Tibial artery (tissue), 4 donors: ENCODE data around the gene SHMT2.

Source experiments
- DNase-seq, 2 donors: peaks; one replicate each; pipeline ENCODE4 v3.0.0-alpha.2; 2019
- H3K27ac ChIP-seq, 2 donors: fragments of 200-600 bp; sonication (generic) in 1 of 2; 1 replicate in 1 of 2; 2 replicates in 1 of 2; pipeline ENCODE4 v1.5.1; 2018 to 2019; ENCODE audit warnings: mild to moderate bottlenecking in 1 of 2
- H3K27me3 ChIP-seq, 2 donors: fragments of 200-600 bp; sonication (generic) in 1 of 2; one replicate each; pipeline versions ENCODE4 v1.5.1 to v1.6.0; 2016 to 2019
- H3K36me3 ChIP-seq, 3 donors: fragments of 200-600 bp; sonication (generic) in 2 of 3; one replicate each; pipeline ENCODE4 v1.5.1; 2016 to 2019; ENCODE audit warnings: mild to moderate bottlenecking in 2 of 3
- H3K4me1 ChIP-seq, 4 donors: fragments of 200-600 bp; sonication (generic) in 2 of 4; 1 replicate in 3 of 4; 2 replicates in 1 of 4; pipeline ENCODE4 v1.5.1; 2016 to 2019
- H3K4me3 ChIP-seq, 2 donors: fragments of 200-600 bp; sonication (generic) in 1 of 2; 1 replicate in 1 of 2; 2 replicates in 1 of 2; pipeline ENCODE4 v1.5.1; 2018 to 2019; ENCODE audit warnings: mild to moderate bottlenecking in 2 of 2
- H3K9me3 ChIP-seq, 3 donors: fragments of 200-600 bp; sonication (generic) in 1 of 3; one replicate each; pipeline ENCODE4 v1.5.1; 2016 to 2019
- CTCF ChIP-seq, 2 experiments: fragments of 200-600 bp in 1 of 2; fragments of 450-650 bp in 1 of 2; IDR thresholded peaks; one replicate each; pipeline ENCODE4 v1.5.1; 2017 to 2019; ENCODE audit warnings: antibody characterized with exemption in 2 of 2, mild to moderate bottlenecking in 1 of 2, moderate library complexity in 1 of 2
- intact Hi-C: fragments of 100-400 bp; cut with DNase I; formaldehyde crosslinking; loops from one replicate; pipeline ENCODE4 v1.15.0; 2023; ENCODE audit warnings: low total_unique reads

SHMT2 gene

GRCh38 chr12:57194253-57194652, 35.3 kb upstream of the SHMT2 start:
- no peaks in the 10 kb centered on the region for H3K27me3 ChIP-seq
- H3K27ac ChIP-seq, result no peak overlapping the region
- H3K4me1 ChIP-seq, result no peaks in the 10 kb centered on the region
- intact Hi-C loops, result no loop called here
- no peak for TF ChIP-seq CTCF (IDR thresholded peaks at IDR 0.05)
- DNase-seq, result no peak
- peaks cover 99 to 100% (median 100%) of the 10 kb centered on the region in 3 donors for H3K36me3 ChIP-seq
- H3K4me3 ChIP-seq, result no peak overlapping the region
- no peaks in the 10 kb centered on the region for H3K9me3 ChIP-seq

GRCh38 chr12:57195186-57195585, 34.3 kb upstream of the SHMT2 start:
- intact Hi-C loops, result no loop called here
- H3K27me3 ChIP-seq, result no peaks in the 10 kb centered on the region
- no peaks in the 10 kb centered on the region for H3K4me1 ChIP-seq
- peaks cover 100% of the 10 kb centered on the region in 3 donors for H3K36me3 ChIP-seq
- TF ChIP-seq CTCF (IDR thresholded peaks at IDR 0.05), result no peak
- no peak overlapping the region for H3K27ac ChIP-seq
- no peak overlapping the region for H3K4me3 ChIP-seq
- H3K9me3 ChIP-seq, result no peaks in the 10 kb centered on the region
- no peak for DNase-seq

- H3K27ac ChIP-seq, result no peak overlapping the region
- H3K27me3 ChIP-seq, result no peaks in the 10 kb centered on the region
- DNase-seq, result no peak
- H3K9me3 ChIP-seq, result no peaks in the 10 kb centered on the region
- H3K36me3 ChIP-seq, result peaks cover 100% of the 10 kb centered on the region in 3 donors
- TF ChIP-seq CTCF (IDR thresholded peaks at IDR 0.05), result no peak
- H3K4me3 ChIP-seq, result no peak overlapping the region
- no peaks in the 10 kb centered on the region for H3K4me1 ChIP-seq
- intact Hi-C loops, result no loop called here
Measured at GRCh38 chr12:57195611-57196371, 33.7 kb upstream of the SHMT2 start.

- H3K36me3 ChIP-seq, result peaks cover 100% of the 10 kb centered on the region in 3 donors
- TF ChIP-seq CTCF (IDR thresholded peaks at IDR 0.05), result no peak
Measured at GRCh38 chr12:57196439-57196838, 33.1 kb upstream of the SHMT2 start.

GRCh38 chr12:57196956-57197355, 32.6 kb upstream of the SHMT2 start:
- no peak for DNase-seq
- no peak overlapping the region for H3K27ac ChIP-seq
- intact Hi-C loops, result no loop called here
- no peaks in the 10 kb centered on the region for H3K9me3 ChIP-seq
- H3K4me1 ChIP-seq, result no peaks in the 10 kb centered on the region
- H3K4me3 ChIP-seq, result no peak overlapping the region
- no peaks in the 10 kb centered on the region for H3K27me3 ChIP-seq
- peaks cover 100% of the 10 kb centered on the region in 3 donors for H3K36me3 ChIP-seq
- no peak for TF ChIP-seq CTCF (IDR thresholded peaks at IDR 0.05)

More at GRCh38 chr12:57196439-57196838, 33.1 kb upstream of the SHMT2 start:
- Histone ChIP-seq H3K4me3 (no peak overlapping the region), H3K27me3 (no peaks in the 10 kb centered on the region), H3K27ac (no peak overlapping the region), H3K9me3 (no peaks in the 10 kb centered on the region), H3K4me1 (no peaks in the 10 kb centered on the region)
- no peak for DNase-seq
- intact Hi-C loops, result no loop called here
